Cardiac muscle cell (in vitro differentiated cells and primary cell): ENCODE results near the gene TLL2. TPM values are rescaled to one million over a fixed set of nuclear protein-coding genes. Genes with fewer than 3 reads are reported as not detected.

ENCODE experiments used
- DNase-seq, 2 donors: peaks; one replicate each; pipeline versions ENCODE4 v3.0.0 to v3.0.0-alpha.2; 2010 to 2017; ENCODE audit warnings: low read depth in 1 of 2, low spot score in 1 of 2
- H3K27ac ChIP-seq: fragments of 200-600 bp; sonication (generic); 2 replicates; pipeline ENCODE4 v1.5.1; 2016
- H3K27me3 ChIP-seq: fragments of 200-600 bp; sonication (generic); 2 replicates; pipeline ENCODE4 v1.6.0; 2016; ENCODE audit warnings: control low read depth
- H3K36me3 ChIP-seq: fragments of 200-600 bp; sonication (generic); 2 replicates; pipeline ENCODE4 v1.5.1; 2016; ENCODE audit warnings: control low read depth
- H3K4me1 ChIP-seq: fragments of 200-600 bp; sonication (generic); 2 replicates; pipeline ENCODE4 v1.8.1; 2017; ENCODE audit warnings: low read depth, mild to moderate bottlenecking, mixed run types
- H3K4me3 ChIP-seq: fragments of 200-600 bp; sonication (generic); 2 replicates; pipeline ENCODE4 v1.5.1; 2016; ENCODE audit warnings: mild to moderate bottlenecking
- H3K9me3 ChIP-seq: fragments of 200-600 bp; sonication (generic); 2 replicates; pipeline ENCODE4 v1.5.1; 2017; ENCODE audit warnings: low read depth, mild to moderate bottlenecking, control low read depth
- polyA plus RNA-seq: library from polyadenylated mRNA; unstranded; fragments of >200 nt; fragmentation: Nextera tagmentation; extraction: Ambion mirVana; gene quantifications from 2 replicates; pipeline ENCODE4 v1.2.1, GENCODE V29; 2016
- total RNA-seq: library from RNA; depleted of rRNA; stranded (reverse); fragments of >200 nt; gene quantifications from 2 replicates; pipeline ENCODE4 v1.2.3, GENCODE V29; 2016
- TF ChIP-seq, protein P1 (sequence below): IDR thresholded peaks from 2 replicates; pipeline ENCODE4 v1.5.1; 2012; ENCODE audit warnings: low read depth, mild to moderate bottlenecking, low read length

Gene TLL2
- total and polyA plus RNA-seq, 2 experiments from 2014 or later: 0.15 to 0.55 TPM

DNA sequence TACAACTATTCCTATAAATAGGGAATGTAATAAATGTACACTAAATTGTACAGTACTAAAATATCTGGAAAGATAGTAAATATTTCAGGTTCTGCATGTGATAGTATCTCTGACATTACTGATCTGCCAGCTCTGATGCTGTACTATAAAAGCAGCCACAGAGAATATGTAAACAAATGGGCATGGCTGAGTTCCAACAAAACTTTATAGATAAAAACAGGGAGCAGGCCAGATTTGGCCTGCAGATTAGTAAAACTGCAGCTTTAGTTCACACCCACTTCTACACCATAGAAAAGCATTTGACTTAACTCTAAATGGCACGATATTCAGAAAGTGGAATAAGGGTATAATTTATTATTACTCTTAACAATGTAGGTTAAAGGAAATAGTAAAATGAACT is 18.8 kb upstream of the TLL2 start:
- TF ChIP-seq, protein P1, sequence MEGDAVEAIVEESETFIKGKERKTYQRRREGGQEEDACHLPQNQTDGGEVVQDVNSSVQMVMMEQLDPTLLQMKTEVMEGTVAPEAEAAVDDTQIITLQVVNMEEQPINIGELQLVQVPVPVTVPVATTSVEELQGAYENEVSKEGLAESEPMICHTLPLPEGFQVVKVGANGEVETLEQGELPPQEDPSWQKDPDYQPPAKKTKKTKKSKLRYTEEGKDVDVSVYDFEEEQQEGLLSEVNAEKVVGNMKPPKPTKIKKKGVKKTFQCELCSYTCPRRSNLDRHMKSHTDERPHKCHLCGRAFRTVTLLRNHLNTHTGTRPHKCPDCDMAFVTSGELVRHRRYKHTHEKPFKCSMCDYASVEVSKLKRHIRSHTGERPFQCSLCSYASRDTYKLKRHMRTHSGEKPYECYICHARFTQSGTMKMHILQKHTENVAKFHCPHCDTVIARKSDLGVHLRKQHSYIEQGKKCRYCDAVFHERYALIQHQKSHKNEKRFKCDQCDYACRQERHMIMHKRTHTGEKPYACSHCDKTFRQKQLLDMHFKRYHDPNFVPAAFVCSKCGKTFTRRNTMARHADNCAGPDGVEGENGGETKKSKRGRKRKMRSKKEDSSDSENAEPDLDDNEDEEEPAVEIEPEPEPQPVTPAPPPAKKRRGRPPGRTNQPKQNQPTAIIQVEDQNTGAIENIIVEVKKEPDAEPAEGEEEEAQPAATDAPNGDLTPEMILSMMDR: no peak
- peaks cover 12% of the 10 kb centered on the region for H3K36me3 ChIP-seq
- H3K27me3 ChIP-seq: no peaks in the 10 kb centered on the region
- H3K9me3 ChIP-seq: no peaks in the 10 kb centered on the region
- DNase-seq: peak in 1 of 2 donors; percentile 32
- peaks cover 14% of the 10 kb centered on the region for H3K4me1 ChIP-seq
- H3K4me3 ChIP-seq: no peak overlapping the region
- H3K27ac ChIP-seq: no peak overlapping the region

DNA sequence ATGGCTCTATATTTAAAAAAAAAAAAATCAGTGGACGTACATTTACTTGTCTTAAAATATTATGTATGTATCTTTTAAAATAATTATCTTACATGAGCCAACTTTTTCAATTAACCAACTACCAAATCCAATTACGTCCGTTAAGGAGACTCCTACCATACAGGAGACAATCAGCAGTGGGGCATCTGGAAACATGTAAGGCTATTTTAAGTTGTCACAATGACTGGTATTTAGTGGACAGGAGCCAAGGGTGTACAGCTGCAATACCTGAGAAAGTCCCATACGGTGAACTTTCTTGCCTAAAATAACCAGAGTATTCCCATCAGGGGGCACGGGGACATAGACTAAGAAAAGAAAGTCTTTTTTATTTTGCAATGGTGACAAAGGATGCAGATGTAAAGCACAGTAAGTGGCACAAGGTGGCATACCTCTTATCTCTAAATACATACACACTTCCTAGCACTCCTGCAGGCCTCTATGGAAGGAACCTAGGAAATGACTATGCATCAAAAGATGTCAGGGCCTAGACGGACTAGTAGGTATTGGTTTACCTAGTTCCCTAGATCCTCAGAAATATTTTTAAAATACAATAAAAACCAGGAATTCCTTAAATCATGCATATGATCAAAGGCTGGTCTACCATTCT is 16.0 kb upstream of the TLL2 start:
- DNase-seq: peak in 1 of 2 donors; percentile 22
- H3K27me3 ChIP-seq: no peaks in the 10 kb centered on the region
- no peaks in the 10 kb centered on the region for H3K9me3 ChIP-seq
- TF ChIP-seq, protein P1: no peak
- H3K27ac ChIP-seq: peak overlapping the region; percentile 44
- peaks cover 27% of the 10 kb centered on the region for H3K36me3 ChIP-seq
- peaks cover 14% of the 10 kb centered on the region for H3K4me1 ChIP-seq
- H3K4me3 ChIP-seq: no peak overlapping the region

- H3K27ac ChIP-seq: no peak overlapping the region
- no peaks in the 10 kb centered on the region for H3K9me3 ChIP-seq
- H3K36me3 ChIP-seq: peaks cover 41% of the 10 kb centered on the region
- no peaks in the 10 kb centered on the region for H3K27me3 ChIP-seq
- H3K4me1 ChIP-seq: peaks cover 7% of the 10 kb centered on the region
- H3K4me3 ChIP-seq: no peak overlapping the region
- no peak for DNase-seq
- TF ChIP-seq, protein P1: no peak
These were observed 11.0 kb upstream of the TLL2 start for GRCh38 chr10:96524741-96525140.

GRCh38 chr10:96517284-96517683 is 3.6 kb upstream of the TLL2 start:
- Histone ChIP-seq H3K27me3 (peaks cover 15% of the 10 kb centered on the region), H3K4me1 (peaks cover 5% of the 10 kb centered on the region), H3K9me3 (no peaks in the 10 kb centered on the region), H3K27ac (no peak overlapping the region), H3K36me3 (peaks cover 29% of the 10 kb centered on the region), H3K4me3 (no peak overlapping the region)
- no peak for DNase-seq
- TF ChIP-seq, protein P1: no peak

DNA sequence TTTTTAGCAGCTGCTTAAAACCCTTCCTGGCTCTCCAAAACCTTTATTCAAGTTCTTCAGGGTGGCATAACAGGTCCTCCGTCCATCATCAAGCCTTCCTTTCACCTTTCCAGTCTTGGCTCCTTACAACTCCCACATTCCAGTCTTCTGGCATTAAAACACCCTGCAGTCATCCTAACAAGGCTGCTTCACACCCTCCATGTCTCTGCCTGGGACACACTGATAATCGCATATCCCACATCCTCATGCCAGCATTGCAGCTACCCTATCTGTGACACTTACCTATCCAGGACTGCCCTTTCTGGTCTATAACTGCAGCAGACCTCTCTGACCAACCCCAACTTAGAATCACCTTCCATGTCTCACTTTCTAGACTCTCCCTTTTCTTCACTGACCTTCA is 2.6 kb upstream of the TLL2 start:
- no peaks in the 10 kb centered on the region for H3K9me3 ChIP-seq
- TF ChIP-seq, protein P1: no peak
- H3K4me3 ChIP-seq: no peak overlapping the region
- no peak for DNase-seq
- H3K36me3 ChIP-seq: peaks cover 20% of the 10 kb centered on the region
- H3K27me3 ChIP-seq: peaks cover 25% of the 10 kb centered on the region
- no peak overlapping the region for H3K27ac ChIP-seq
- peaks cover 5% of the 10 kb centered on the region for H3K4me1 ChIP-seq
